H1 (cell line): Measurements from ENCODE around the gene PDGFD. TPM values are rescaled to one million over a fixed set of nuclear protein-coding genes. Genes with fewer than 3 reads are reported as not detected.

Experiments
- CTCF ChIA-PET: fragments of 300-600 bp; sonication (Branson Sonifier 250); formaldehyde crosslinking; loops from one replicate; lab custom pipeline; 2021; ENCODE audit not compliant: partially characterized antibody; lab: Charles Lee
- POLR2A ChIA-PET: fragments of 300-600 bp; sonication (Branson Sonifier 250); formaldehyde crosslinking; loops from one replicate; lab custom pipeline; 2021; ENCODE audit warnings: inconsistent platforms; ENCODE audit not compliant: partially characterized antibody; lab: Charles Lee
- DNase-seq, 2 experiments: peaks; one replicate each; pipeline versions ENCODE4 v3.0.0 to v3.0.0-alpha.2; 2010 to 2022; ENCODE audit warnings: low spot score in 2 of 2, low read depth in 1 of 2, mixed read lengths in 1 of 2
- FAIRE-seq: peaks from 2 replicates; lab custom pipeline; 2011; peaks lifted over from hg19 to GRCh38; lab: Jason Lieb, UNC
- H2AFZ ChIP-seq: 2 replicates; pipeline ENCODE4 v1.8.1; 2012; ENCODE audit warnings: low read length, inconsistent platforms
- H2AK5ac ChIP-seq: 2 replicates; pipeline ENCODE4 v1.6.1; 2013; ENCODE audit warnings: low read depth, low read length
- H2BK120ac ChIP-seq: replicated peaks from 2 replicates; pipeline ENCODE3; 2013; ENCODE audit warnings: low read depth, low read length, inconsistent platforms
- H2BK12ac ChIP-seq: 2 replicates; pipeline ENCODE4 v1.6.1; 2013; ENCODE audit warnings: low read depth, low read length
- H2BK15ac ChIP-seq: 2 replicates; pipeline ENCODE4 v1.6.1; 2013; ENCODE audit warnings: low read length
- H2BK20ac ChIP-seq: 2 replicates; pipeline ENCODE4 v1.6.1; 2013; ENCODE audit warnings: low read length
- H2BK5ac ChIP-seq: 2 replicates; pipeline ENCODE4 v1.6.1; 2013; ENCODE audit warnings: low read depth, low read length
- H3K14ac ChIP-seq: 2 replicates; pipeline ENCODE4 v1.6.1; 2013; ENCODE audit warnings: inconsistent platforms; ENCODE audit not compliant: insufficient read length
- H3K18ac ChIP-seq: 2 replicates; pipeline ENCODE4 v1.6.1; 2013; ENCODE audit warnings: low read length; ENCODE audit errors: extremely low read depth
- H3K23ac ChIP-seq: 2 replicates; pipeline ENCODE4 v1.6.1; 2013; ENCODE audit warnings: inconsistent platforms; ENCODE audit not compliant: insufficient read length
- H3K23me2 ChIP-seq: 2 replicates; pipeline ENCODE4 v1.6.1; 2013; ENCODE audit warnings: low read depth, low read length
- H3K27ac ChIP-seq: 2 replicates; pipeline ENCODE4 v1.6.1; 2011; ENCODE audit warnings: low read depth, low read length, inconsistent platforms
- H3K27me3 ChIP-seq, 4 experiments: replicated peaks in 1 of 4; 1 replicate in 1 of 4; 2 replicates in 3 of 4; pipeline versions ENCODE4 v1.6.1 to v1.8.1; 2011 to 2013; ENCODE audit warnings: low read length in 3 of 4, mild to moderate bottlenecking in 3 of 4, inconsistent platforms in 2 of 4, mixed read lengths in 2 of 4, moderate library complexity in 1 of 4; ENCODE audit not compliant: control insufficient read depth in 3 of 4, insufficient read depth in 3 of 4; ENCODE audit errors: extremely low read depth in 1 of 4
- H3K36me3 ChIP-seq, 4 experiments: 2 replicates each; pipeline versions ENCODE4 v1.6.1 to v1.8.1; 2011 to 2013; ENCODE audit warnings: mild to moderate bottlenecking in 4 of 4, low read length in 3 of 4, moderate library complexity in 2 of 4, control low read depth in 1 of 4, inconsistent platforms in 1 of 4; ENCODE audit not compliant: insufficient read depth in 4 of 4, control insufficient read depth in 2 of 4
- H3K4ac ChIP-seq: replicated peaks from 2 replicates; pipeline ENCODE3; 2013; ENCODE audit warnings: low read length, low read depth, mixed read lengths, inconsistent platforms; ENCODE audit not compliant: insufficient read length
- H3K4me1 ChIP-seq, 4 experiments: replicated peaks in 1 of 4; 1 replicate in 1 of 4; 2 replicates in 3 of 4; pipeline versions ENCODE4 v1.6.1 to v1.8.1; 2011 to 2013; ENCODE audit warnings: low read length in 3 of 4, inconsistent platforms in 2 of 4, mixed read lengths in 1 of 4; ENCODE audit not compliant: insufficient read depth in 4 of 4, control insufficient read depth in 3 of 4
- H3K4me2 ChIP-seq, 2 experiments: 2 replicates each; pipeline versions ENCODE4 v1.6.1 to v1.8.1; 2011 to 2013; ENCODE audit warnings: low read depth in 2 of 2, low read length in 2 of 2, control low read depth in 1 of 2, inconsistent platforms in 1 of 2, mild to moderate bottlenecking in 1 of 2; ENCODE audit not compliant: insufficient read depth in 1 of 2
- H3K4me3 ChIP-seq, 4 experiments: fragments of 200-600, 300-600 bp in 1 of 4; sonication (generic), shearing (Covaris generic), sonication (Bioruptor Twin) in 1 of 4; 2 replicates each; pipeline versions ENCODE4 v1.5.1 to v1.8.1; 2011 to 2016; ENCODE audit warnings: low read length in 4 of 4, low read depth in 3 of 4, control low read depth in 2 of 4, inconsistent platforms in 2 of 4, mild to moderate bottlenecking in 2 of 4, mixed read lengths in 1 of 4, moderate library complexity in 1 of 4; ENCODE audit not compliant: insufficient read depth in 2 of 4; ENCODE audit errors: extremely low read depth in 1 of 4
- H3K56ac ChIP-seq: replicated peaks from 2 replicates; pipeline ENCODE3; 2013; ENCODE audit warnings: low read depth, mild to moderate bottlenecking, mixed read lengths, low read length, inconsistent platforms; ENCODE audit not compliant: insufficient read length
- H3K79me1 ChIP-seq: 2 replicates; pipeline ENCODE4 v1.6.1; 2013; ENCODE audit warnings: low read depth, low read length, control low read depth
- H3K79me2 ChIP-seq, 2 experiments: 2 replicates each; pipeline versions ENCODE4 v1.6.1 to v1.8.1; 2012 to 2013; ENCODE audit warnings: low read length in 2 of 2, mild to moderate bottlenecking in 2 of 2, inconsistent platforms in 1 of 2; ENCODE audit not compliant: insufficient read depth in 2 of 2, control insufficient read depth in 1 of 2
- H3K9ac ChIP-seq, 4 experiments: replicated peaks in 1 of 4; 1 replicate in 1 of 4; 2 replicates in 3 of 4; pipeline versions ENCODE4 v1.6.1 to v1.8.1; 2011 to 2013; ENCODE audit warnings: low read depth in 3 of 4, low read length in 3 of 4, control low read depth in 2 of 4, mild to moderate bottlenecking in 2 of 4, moderate library complexity in 2 of 4, inconsistent platforms in 1 of 4; ENCODE audit errors: extremely low read depth in 1 of 4
- H3K9me3 ChIP-seq, 2 experiments: 2 replicates each; pipeline versions ENCODE4 v1.6.1 to v1.8.1; 2012 to 2013; ENCODE audit warnings: mild to moderate bottlenecking in 2 of 2, moderate library complexity in 2 of 2, control low read depth in 1 of 2, inconsistent platforms in 1 of 2, low read depth in 1 of 2, low read length in 1 of 2, mixed read lengths in 1 of 2; ENCODE audit not compliant: insufficient read depth in 2 of 2
- H4K20me1 ChIP-seq, 2 experiments: replicated peaks in 1 of 2; 2 replicates each; pipeline versions ENCODE3 to v1.8.1; 2011 to 2013; ENCODE audit warnings: inconsistent platforms in 2 of 2, low read length in 2 of 2, mild to moderate bottlenecking in 1 of 2; ENCODE audit not compliant: insufficient read depth in 2 of 2, control insufficient read depth in 1 of 2
- H4K5ac ChIP-seq: 2 replicates; pipeline ENCODE4 v1.6.1; 2013; ENCODE audit warnings: low read length, low read depth, mixed read lengths, inconsistent platforms; ENCODE audit not compliant: insufficient read length
- H4K8ac ChIP-seq: 2 replicates; pipeline ENCODE4 v1.8.0; 2013; ENCODE audit warnings: mild to moderate bottlenecking, moderate library complexity, low read length, inconsistent platforms; ENCODE audit not compliant: insufficient read depth; ENCODE audit errors: extremely low read depth
- H4K91ac ChIP-seq: replicated peaks from 2 replicates; pipeline ENCODE3; 2013; ENCODE audit warnings: low read length, mixed read lengths, inconsistent platforms; ENCODE audit not compliant: insufficient read length
- POU5F1 ChIP-seq: IDR thresholded peaks from 2 replicates; pipeline ENCODE4 v1.6.1; 2011; ENCODE audit warnings: low read depth, mild to moderate bottlenecking, low read length, moderate library complexity
- WGBS, 2 experiments: shearing (Covaris generic) in 1 of 2; methylation state at CpG; one replicate each; pipeline versions ENCODE4 v1.1.6 to v1.1.7; 2013 to 2015; ENCODE audit warnings: low lambda C conversion rate in 2 of 2, mixed read lengths in 2 of 2, inconsistent platforms in 1 of 2, low coverage in 1 of 2, missing lambda C conversion rate in 1 of 2; ENCODE audit not compliant: insufficient replicate concordance in 2 of 2, insufficient coverage in 1 of 2, insufficient read length in 1 of 2; ENCODE audit errors: extremely low coverage in 1 of 2, missing lambda C conversion rate in 1 of 2; 5-methylcytosine and 5-hydroxymethylcytosine counted together
- polyA plus RNA-seq, 7 experiments: library from polyadenylated mRNA; depleted of rRNA in 3 of 7; stranded (reverse) in 5 of 7; unstranded in 2 of 7; fragments of >200 nt in 5 of 7; fragments of 200-250 nt in 2 of 7; gene quantifications; 1 replicate in 5 of 7; 2 replicates in 1 of 7; 4 replicates in 1 of 7; pipeline versions ENCODE4 v1.2.1 to v1.2.3, GENCODE V29; 2011 to 2013; ENCODE audit warnings: missing spikeins in 2 of 7, mixed read lengths in 2 of 7
- total RNA-seq: library from RNA; stranded (reverse); fragmentation: NEBNext Ultra II Directional; extraction: Animal tissue kit (Norgen Biotek cat#: 25700); gene quantifications from 2 replicates; pipeline ENCODE4 v1.2.1, GENCODE V29; 2021
- TF ChIP-seq, protein P1 (sequence below): IDR thresholded peaks from 2 replicates; pipeline ENCODE4 v1.6.1; 2011; ENCODE audit warnings: low read depth, mild to moderate bottlenecking, low read length; ENCODE audit not compliant: insufficient read depth

PDGFD gene
- total and polyA plus RNA-seq, 2 of the 8 experiments (the other 6 are each of a cell fraction or from before 2014, with no cell fraction given): 1.1 to 3.9 TPM

DNA sequence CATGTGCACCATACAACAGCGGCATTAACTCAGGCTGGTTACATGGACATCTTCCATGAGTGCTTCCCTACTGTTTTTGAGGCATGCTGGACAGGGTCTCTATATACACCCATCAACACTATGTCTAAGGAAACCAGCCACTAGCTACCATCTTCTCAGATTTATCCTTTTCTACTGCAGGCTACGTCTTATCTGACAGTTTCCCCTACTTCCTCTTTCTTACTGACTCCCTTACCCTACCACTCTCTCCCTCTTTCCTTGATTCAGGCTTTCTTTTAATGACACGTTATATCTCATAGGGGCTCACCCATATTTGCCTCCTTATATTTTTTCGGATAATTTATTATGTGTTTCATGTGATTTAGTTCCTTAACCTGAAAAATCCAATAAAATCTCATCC is 85.7 kb downstream of the PDGFD start:
- DNase-seq: no peak
- TF ChIP-seq, protein P1, sequence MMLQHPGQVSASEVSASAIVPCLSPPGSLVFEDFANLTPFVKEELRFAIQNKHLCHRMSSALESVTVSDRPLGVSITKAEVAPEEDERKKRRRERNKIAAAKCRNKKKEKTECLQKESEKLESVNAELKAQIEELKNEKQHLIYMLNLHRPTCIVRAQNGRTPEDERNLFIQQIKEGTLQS: no peak
- TF ChIP-seq POU5F1: no peak

More for the DNA sequence above, 85.7 kb downstream of the PDGFD start:
- H3K4ac ChIP-seq: no peak overlapping the region
- H3K23me2 ChIP-seq: no peaks in the 10 kb centered on the region
- H4K20me1 ChIP-seq: no peaks in the 10 kb centered on the region
- H3K18ac ChIP-seq: no peak overlapping the region
- no peak for FAIRE-seq
- H3K36me3 ChIP-seq: no peaks in the 10 kb centered on the region
- H3K56ac ChIP-seq: no peak overlapping the region
- no peak overlapping the region for H2BK15ac ChIP-seq
- H3K4me1 ChIP-seq: peaks cover 0 to 3% (median 0%) of the 10 kb centered on the region in 4 experiments; a peak in 2 of 7 replicates
- H4K8ac ChIP-seq: no peak overlapping the region
- POLR2A ChIA-PET: no interaction called here
- no peaks in the 10 kb centered on the region for H3K9me3 ChIP-seq
- no peak overlapping the region for H4K91ac ChIP-seq
- H3K4me2 ChIP-seq: no peak overlapping the region
- H2BK12ac ChIP-seq: no peak overlapping the region
- no peak overlapping the region for H3K27ac ChIP-seq
- H3K79me1 ChIP-seq: no peaks in the 10 kb centered on the region
- H2AK5ac ChIP-seq: no peak overlapping the region
- WGBS, 2 experiments: 72% methylated on average over 4 of the region's 4 CpGs; no CpG with 5 or more reads in 1 of the 2 experiments
- H2BK5ac ChIP-seq: no peak overlapping the region
- no peak overlapping the region for H4K5ac ChIP-seq
- no peak overlapping the region for H2BK20ac ChIP-seq
- H3K23ac ChIP-seq: no peak overlapping the region
- H2AFZ ChIP-seq: no peak overlapping the region
- no peak overlapping the region for H3K9ac ChIP-seq
- H3K14ac ChIP-seq: no peak overlapping the region
- H3K79me2 ChIP-seq: no peaks in the 10 kb centered on the region
- no peaks in the 10 kb centered on the region for H3K27me3 ChIP-seq
- H2BK120ac ChIP-seq: no peak overlapping the region
- no peak overlapping the region for H3K4me3 ChIP-seq
- CTCF ChIA-PET: no interaction called here
